OCI-LY7 (cell line): ENCODE measurements around the gene RBCK1. TPM values are rescaled to one million over a fixed set of nuclear protein-coding genes. Genes with fewer than 3 reads are reported as not detected.

Experiments used
- BruUV-seq: library from RNA; stranded (reverse); fragments of 400-500 nt; replicated peaks from 2 replicates; lab custom pipeline; 2021; lab: Mats Ljungman, UMichigan
- CTCF ChIA-PET: fragments of 300-600 bp; sonication (Branson Sonifier 250); formaldehyde crosslinking; loops from one replicate; lab custom pipeline; 2022; ENCODE audit warnings: antibody characterized with exemption; ENCODE audit not compliant: unreplicated experiment; lab: Charles Lee
- POLR2A ChIA-PET: fragments of 300-600 bp; sonication (Branson Sonifier 250); formaldehyde crosslinking; loops from one replicate; lab custom pipeline; 2022; ENCODE audit warnings: antibody characterized with exemption; lab: Charles Lee
- DNase-seq: peaks from one replicate; pipeline ENCODE4 v3.0.0-alpha.2; 2015; ENCODE audit warnings: low spot score
- H2AFZ ChIP-seq: fragments of 200-600 bp; sonication (generic), shearing (Covaris generic); 2 replicates; pipeline ENCODE4 v1.6.1; 2014; ENCODE audit warnings: mild to moderate bottlenecking, antibody characterized with exemption, low read length, moderate library complexity
- H3K27ac ChIP-seq: fragments of 200-600 bp; sonication (generic); 2 replicates; pipeline ENCODE4 v1.5.1; 2014; ENCODE audit warnings: mixed run types, low read depth, mild to moderate bottlenecking, moderate library complexity, low read length, inconsistent platforms; ENCODE audit not compliant: poor library complexity, severe bottlenecking
- H3K36me3 ChIP-seq: fragments of 200-600 bp; sonication (generic); 2 replicates; pipeline ENCODE4 v1.6.1; 2014; ENCODE audit warnings: mild to moderate bottlenecking, antibody characterized with exemption, low read length, moderate library complexity, mixed read lengths; ENCODE audit not compliant: insufficient read depth
- H3K4me1 ChIP-seq: fragments of 200-600 bp; sonication (generic); 2 replicates; pipeline ENCODE4 v1.5.1; 2014; ENCODE audit warnings: mild to moderate bottlenecking, low read length; ENCODE audit not compliant: insufficient read depth, poor library complexity, severe bottlenecking
- H3K4me2 ChIP-seq: fragments of 200-600 bp; sonication (generic); 2 replicates; pipeline ENCODE4 v1.6.1; 2014; ENCODE audit warnings: mild to moderate bottlenecking, low read length
- H3K4me3 ChIP-seq: fragments of 200-600 bp; sonication (generic); 2 replicates; pipeline ENCODE4 v1.5.1; 2014; ENCODE audit warnings: mild to moderate bottlenecking, low read depth, low read length; ENCODE audit not compliant: poor library complexity, severe bottlenecking
- H3K79me2 ChIP-seq: fragments of 200-600 bp; sonication (generic); 2 replicates; pipeline ENCODE4 v1.6.1; 2016; ENCODE audit warnings: low read depth, mild to moderate bottlenecking, low read length, moderate library complexity, mixed read lengths; ENCODE audit not compliant: insufficient read depth
- H3K9me2 ChIP-seq: fragments of 200-600 bp; sonication (generic); 2 replicates; pipeline ENCODE4 v1.6.1; 2016; ENCODE audit warnings: mild to moderate bottlenecking, low read length, mixed read lengths; ENCODE audit not compliant: insufficient read depth
- H3K9me3 ChIP-seq: fragments of 200-600 bp; sonication (generic); 2 replicates; pipeline ENCODE4 v1.6.1; 2014; ENCODE audit warnings: mild to moderate bottlenecking, mixed run types, low read length, mixed read lengths
- H4K20me1 ChIP-seq: fragments of 200-600 bp; sonication (generic); 2 replicates; pipeline ENCODE4 v1.6.1; 2014; ENCODE audit warnings: mild to moderate bottlenecking, antibody characterized with exemption, low read length, moderate library complexity, mixed read lengths; ENCODE audit not compliant: insufficient read depth
- CTCF ChIP-seq: fragments of 200-600 bp; sonication (generic); conservative IDR thresholded peaks from 2 replicates; pipeline ENCODE4 v1.5.1; 2014; ENCODE audit warnings: mild to moderate bottlenecking, antibody characterized with exemption, low read length, moderate library complexity, mixed read lengths
- EZH2phosphoT487 ChIP-seq: fragments of 200-600 bp; sonication (generic); IDR thresholded peaks from 2 replicates; pipeline ENCODE4 v1.6.1; 2018; ENCODE audit warnings: low read depth, borderline replicate concordance, mild to moderate bottlenecking, mixed run types, antibody characterized with exemption, low read length, moderate library complexity, mixed read lengths
- intact Hi-C: fragments of 100-400 bp; cut with micrococcal nuclease; formaldehyde crosslinking; loops from one replicate; pipeline ENCODE4 v1.10.0; 2022; ENCODE audit not compliant: unreplicated experiment
- total RNA-seq, 2 experiments: library from RNA; depleted of rRNA in 1 of 2; stranded (reverse); fragments of >200 nt in 1 of 2; shearing (Covaris generic) in 1 of 2; gene quantifications; 2 replicates each; pipeline ENCODE4 v1.2.3, GENCODE V29; 2014 to 2022

The RBCK1 gene
- total RNA-seq, 2 experiments from 2014 or later, result 82.9 to 140 TPM

GRCh38 chr20:381581-382290 lies 26.4 kb upstream of the RBCK1 start:
- Histone ChIP-seq H3K27ac (peak overlapping the region; percentile 90), H3K4me2 (peak overlapping the region; percentile 73), H2AFZ (no peak overlapping the region), H3K36me3 (peaks cover 41% of the 10 kb centered on the region), H4K20me1 (peaks cover 18% of the 10 kb centered on the region; the same call in 1 of the 2 replicates), H3K9me3 (no peaks in the 10 kb centered on the region), H3K79me2 (peaks cover 52% of the 10 kb centered on the region), H3K9me2 (no peaks in the 10 kb centered on the region), H3K4me3 (peak overlapping the region; percentile 92), H3K4me1 (peaks cover 42% of the 10 kb centered on the region)
- ChIA-PET CTCF (interaction anchor here (0.9 to 1.2 kb wide), 2 partner anchors 19 to 21 kb away, joined by 3 to 6 read pairs; no protein-coding TSS in a partner anchor), POLR2A (interaction anchor here (0.9 to 4.7 kb wide), 6 partner anchors 10 to 25 kb away, joined by 3 to 49 read pairs (median 6); no protein-coding TSS in a partner anchor)
- DNase-seq, result peak; percentile 92
- no TSS peak for BruUV-seq
- no peak; the same call in 1 of the 2 replicates for TF ChIP-seq CTCF
- intact Hi-C loops, result loop anchor here (2.0 kb wide), 1 partner anchor 25 kb away; no protein-coding TSS in a partner anchor

GRCh38 chr20:382291-383115 lies 25.6 kb upstream of the RBCK1 start:
- Histone ChIP-seq H2AFZ (no peak overlapping the region), H4K20me1 (peaks cover 18% of the 10 kb centered on the region; the same call in 1 of the 2 replicates), H3K4me2 (peak overlapping the region; percentile 73), H3K4me1 (peaks cover 42% of the 10 kb centered on the region), H3K27ac (peak overlapping the region; percentile 90), H3K36me3 (peaks cover 48% of the 10 kb centered on the region), H3K9me3 (no peaks in the 10 kb centered on the region), H3K9me2 (no peaks in the 10 kb centered on the region), H3K4me3 (peak overlapping the region; percentile 92), H3K79me2 (peaks cover 59% of the 10 kb centered on the region)
- ChIA-PET CTCF (interaction anchor here (0.9 to 1.7 kb wide), 3 partner anchors 18 to 20 kb away, joined by 3 to 6 read pairs (median 4); no protein-coding TSS in a partner anchor), POLR2A (interaction anchor here (0.9 to 4.7 kb wide), 7 partner anchors 11 to 58 kb away, joined by 3 to 49 read pairs (median 3); no protein-coding TSS in a partner anchor)
- intact Hi-C loops, result no loop called here
- no TSS peak for BruUV-seq
- no peak for DNase-seq
- TF ChIP-seq CTCF (no peak), EZH2phosphoT487 (no peak)
